Hepatocyte (in vitro differentiated cells): ENCODE data around the gene BAHCC1. TPM values are rescaled to one million over a fixed set of nuclear protein-coding genes. Genes with fewer than 3 reads are reported as not detected.

ENCODE experiments used
- DNase-seq: peaks from one replicate; pipeline ENCODE4 v3.0.0-alpha.2; 2016; ENCODE audit warnings: low spot score
- H2AFZ ChIP-seq: fragments of 200-600 bp; sonication (generic); 2 replicates; pipeline ENCODE4 v1.6.0; 2016; ENCODE audit warnings: antibody characterized with exemption, mild to moderate bottlenecking
- H3K27ac ChIP-seq: fragments of 200-600 bp; sonication (generic); 2 replicates; pipeline ENCODE4 v1.5.1; 2016; ENCODE audit warnings: mild to moderate bottlenecking
- H3K27me3 ChIP-seq: fragments of 200-600 bp; sonication (generic); 2 replicates; pipeline ENCODE4 v1.6.1; 2016
- H3K36me3 ChIP-seq: fragments of 200-600 bp; sonication (generic); replicated peaks from 2 replicates; pipeline ENCODE4 v1.5.1; 2016; ENCODE audit warnings: low read depth; ENCODE audit not compliant: insufficient read depth
- H3K4me1 ChIP-seq: fragments of 200-600 bp; sonication (generic); 2 replicates; pipeline ENCODE4 v1.5.1; 2016; ENCODE audit warnings: mild to moderate bottlenecking, moderate library complexity; ENCODE audit not compliant: insufficient read depth
- H3K4me2 ChIP-seq: fragments of 200-600 bp; sonication (generic); 2 replicates; pipeline ENCODE4 v1.6.0; 2016
- H3K4me3 ChIP-seq: fragments of 200-600 bp; sonication (generic); 2 replicates; pipeline ENCODE4 v1.5.1; 2016; ENCODE audit warnings: mild to moderate bottlenecking
- H3K79me2 ChIP-seq: fragments of 200-600 bp; sonication (generic); 2 replicates; pipeline ENCODE4 v1.6.0; 2017; ENCODE audit warnings: mild to moderate bottlenecking
- H3K9me2 ChIP-seq: fragments of 200-600 bp; sonication (generic); replicated peaks from 2 replicates; pipeline ENCODE4 v1.6.0; 2017; ENCODE audit warnings: mild to moderate bottlenecking; ENCODE audit not compliant: insufficient read depth
- H3K9me3 ChIP-seq: fragments of 200-600 bp; sonication (generic); 2 replicates; pipeline ENCODE4 v1.5.1; 2016; ENCODE audit warnings: low read depth, mild to moderate bottlenecking
- H4K20me1 ChIP-seq: fragments of 200-600 bp; sonication (generic); 2 replicates; pipeline ENCODE4 v1.6.0; 2016; ENCODE audit warnings: mild to moderate bottlenecking; ENCODE audit not compliant: insufficient read depth, poor library complexity, severe bottlenecking
- CTCF ChIP-seq: fragments of 200-600 bp; sonication (generic); IDR thresholded peaks from 2 replicates; pipeline ENCODE4 v1.5.1; 2016; ENCODE audit warnings: antibody characterized with exemption, mild to moderate bottlenecking; ENCODE audit not compliant: poor library complexity
- EZH2 ChIP-seq: fragments of 200-600 bp; sonication (generic); IDR thresholded peaks from 2 replicates; pipeline ENCODE4 v1.6.1; 2016; ENCODE audit warnings: antibody characterized with exemption, mild to moderate bottlenecking, borderline replicate concordance
- EZH2phosphoT487 ChIP-seq: fragments of 200-600 bp; sonication (generic); IDR thresholded peaks from one replicate; pipeline ENCODE4 v1.6.1; 2018; ENCODE audit warnings: antibody characterized with exemption, mild to moderate bottlenecking, low read depth, moderate library complexity; ENCODE audit not compliant: unreplicated experiment, severe bottlenecking
- WGBS: methylation state at CpG from one replicate; pipeline ENCODE4 v1.1.6; 2016; ENCODE audit warnings: low lambda C conversion rate; ENCODE audit errors: missing lambda C conversion rate; 5-methylcytosine and 5-hydroxymethylcytosine counted together
- polyA plus RNA-seq: library from polyadenylated mRNA; unstranded; fragments of >200 nt; fragmentation: Nextera tagmentation; extraction: Ambion mirVana; gene quantifications from 2 replicates; pipeline ENCODE4 v1.2.1, GENCODE V29; 2016
- total RNA-seq: library from RNA; depleted of rRNA; stranded (reverse); fragments of >200 nt; gene quantifications from 2 replicates; pipeline ENCODE4 v1.2.3, GENCODE V29; 2014

BAHCC1 gene
- total and polyA plus RNA-seq, 2 experiments from 2014 or later = 6.4 to 6.6 TPM

- no peaks in the 10 kb centered on the region for H3K9me2 ChIP-seq
- H4K20me1 ChIP-seq = no peaks in the 10 kb centered on the region
- WGBS = 98% methylated on average over 23 of the region's 33 CpGs
- no peaks in the 10 kb centered on the region for H3K4me1 ChIP-seq
- TF ChIP-seq EZH2phosphoT487 (no peak), EZH2 (no peak), CTCF (no peak)
- H3K9me3 ChIP-seq = no peaks in the 10 kb centered on the region
- no peaks in the 10 kb centered on the region for H3K36me3 ChIP-seq
- no peaks in the 10 kb centered on the region for H3K27me3 ChIP-seq
- DNase-seq = no peak
- H3K79me2 ChIP-seq = no peaks in the 10 kb centered on the region
- H2AFZ ChIP-seq = no peak overlapping the region
- no peak overlapping the region for H3K27ac ChIP-seq
- no peak overlapping the region for H3K4me3 ChIP-seq
- H3K4me2 ChIP-seq = no peak overlapping the region
Observed at GRCh38 chr17:81462506-81463125, 67.4 kb downstream of the BAHCC1 start.

GRCh38 chr17:81463506-81463905, 68.2 kb downstream of the BAHCC1 start:
- no peaks in the 10 kb centered on the region for H3K4me1 ChIP-seq
- H3K36me3 ChIP-seq = no peaks in the 10 kb centered on the region
- no peaks in the 10 kb centered on the region for H4K20me1 ChIP-seq
- whole genome bisulfite sequencing = 98% methylated on average over 25 of the region's 32 CpGs
- TF ChIP-seq EZH2 (no peak), EZH2phosphoT487 (no peak), CTCF (no peak)
- H3K27ac ChIP-seq = no peak overlapping the region
- H3K9me2 ChIP-seq = no peaks in the 10 kb centered on the region
- no peak overlapping the region for H3K4me3 ChIP-seq
- H3K9me3 ChIP-seq = no peaks in the 10 kb centered on the region
- H3K79me2 ChIP-seq = no peaks in the 10 kb centered on the region
- H2AFZ ChIP-seq = no peak overlapping the region
- no peak overlapping the region for H3K4me2 ChIP-seq
- no peaks in the 10 kb centered on the region for H3K27me3 ChIP-seq
- DNase-seq = no peak

- Histone ChIP-seq H2AFZ (no peak overlapping the region), H3K4me2 (no peak overlapping the region), H3K27ac (no peak overlapping the region), H3K36me3 (no peaks in the 10 kb centered on the region), H3K9me3 (no peaks in the 10 kb centered on the region), H3K79me2 (no peaks in the 10 kb centered on the region), H3K9me2 (no peaks in the 10 kb centered on the region), H3K4me3 (no peak overlapping the region), H3K27me3 (no peaks in the 10 kb centered on the region), H4K20me1 (no peaks in the 10 kb centered on the region), H3K4me1 (no peaks in the 10 kb centered on the region)
- 76% methylated on average over 9 of the region's 9 CpGs for WGBS
- TF ChIP-seq EZH2phosphoT487 (no peak), EZH2 (no peak), CTCF (no peak)
- DNase-seq = no peak
Observed at GRCh38 chr17:81464586-81464985, 69.3 kb downstream of the BAHCC1 start.

GRCh38 chr17:81465910-81466309, 70.7 kb downstream of the BAHCC1 start:
- H3K27me3 ChIP-seq = no peaks in the 10 kb centered on the region
- no peak overlapping the region for H3K4me3 ChIP-seq
- H3K4me2 ChIP-seq = no peak overlapping the region
- peaks cover 3% of the 10 kb centered on the region for H3K4me1 ChIP-seq
- no peak overlapping the region for H2AFZ ChIP-seq
- no peaks in the 10 kb centered on the region for H3K36me3 ChIP-seq
- no peaks in the 10 kb centered on the region for H4K20me1 ChIP-seq
- 89% methylated on average over 17 of the region's 17 CpGs for WGBS
- H3K27ac ChIP-seq = no peak overlapping the region
- DNase-seq = no peak
- H3K9me3 ChIP-seq = no peaks in the 10 kb centered on the region
- no peaks in the 10 kb centered on the region for H3K9me2 ChIP-seq
- no peaks in the 10 kb centered on the region for H3K79me2 ChIP-seq
- TF ChIP-seq EZH2phosphoT487 (no peak), EZH2 (no peak), CTCF (no peak)
